Adrenal gland (tissue), 5 donors: ENCODE results near the gene APOBEC2.

ENCODE experiments used
- CTCF ChIP-seq, 6 experiments: fragments of 450-650 bp in 4 of 6; fragments of 200-600 bp in 2 of 6; sonication (generic) in 1 of 6; IDR thresholded peaks; 1 replicate in 5 of 6; 2 replicates in 1 of 6; pipeline versions ENCODE4 v1.5.1 to v1.8.0; 2016 to 2021; ENCODE audit warnings: antibody characterized with exemption in 6 of 6, mild to moderate bottlenecking in 2 of 6, moderate library complexity in 1 of 6
- POLR2A ChIP-seq, 2 donors: fragments of 450-650 bp; IDR thresholded peaks; one replicate each; pipeline ENCODE4 v1.6.1; 2017; ENCODE audit warnings: antibody characterized with exemption in 2 of 2, mild to moderate bottlenecking in 2 of 2, moderate library complexity in 1 of 2
- donor health status: DM: no; HTN: no; CAD: no.

DNA sequence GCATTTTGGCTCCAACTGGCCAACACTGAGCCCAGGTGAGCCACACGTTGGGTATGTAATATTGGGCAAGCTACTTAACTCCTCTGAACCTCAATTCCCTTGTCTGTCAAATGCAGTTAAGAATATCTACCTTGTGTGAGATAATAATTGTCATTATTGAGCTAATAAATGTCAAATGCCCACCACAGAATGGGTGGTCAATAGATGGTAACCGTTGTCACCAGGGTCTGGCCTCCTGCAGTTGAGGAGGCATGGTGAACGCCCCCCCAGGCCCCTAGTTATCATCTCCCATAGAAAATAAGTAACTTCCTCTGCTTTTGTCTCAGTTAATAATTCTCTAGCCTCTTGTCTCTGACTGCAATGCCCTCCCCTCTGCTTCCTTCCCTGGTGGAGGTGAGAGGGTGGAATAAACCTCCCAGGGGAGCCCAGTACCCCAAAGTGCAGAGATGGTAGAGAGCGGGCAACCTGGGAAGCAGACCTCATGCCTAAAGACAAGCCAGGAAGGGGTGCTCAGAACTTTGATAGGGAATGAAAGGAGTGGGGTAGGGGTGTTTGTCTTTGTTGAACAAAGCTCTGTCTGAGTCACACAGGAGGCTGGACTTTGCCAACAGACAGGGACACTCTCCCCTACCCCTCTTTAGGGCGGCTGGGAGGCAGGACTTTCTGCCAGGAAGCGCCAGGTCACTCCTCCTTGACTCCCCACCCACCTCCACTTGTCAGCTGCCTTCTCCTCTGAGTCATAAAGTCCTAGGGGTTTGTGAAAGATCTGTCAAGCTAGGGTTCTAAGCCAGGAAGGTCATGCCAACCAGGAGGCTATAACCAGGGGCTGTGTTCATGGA is 12.7 kb upstream of the APOBEC2 start:
- TF ChIP-seq CTCF (IDR thresholded peaks at IDR 0.05), result no peak
- no peak for TF ChIP-seq POLR2A (IDR thresholded peaks at IDR 0.05)
